A549 (cell line): Measurements from ENCODE around the gene ZNF765.

Experiments used
- CEBPB ChIP-seq, 2 experiments: fragments of >200 bp in 1 of 2; sonication (Bioruptor Twin) in 1 of 2; formaldehyde crosslinking in 1 of 2; IDR thresholded peaks; 2 replicates each; pipeline ENCODE4 v1.6.1; 2012 to 2016
- CTCF ChIP-seq: fragments of >200 bp; sonication (Bioruptor Twin); formaldehyde crosslinking; IDR thresholded peaks from 3 replicates; pipeline ENCODE4 v1.5.1; 2016
- ELK1 ChIP-seq: fragments of 150-350 bp; IDR thresholded peaks from 2 replicates; pipeline ENCODE4 v1.6.1; 2014; ENCODE audit warnings: low read depth, mild to moderate bottlenecking, low read length
- EP300 ChIP-seq, 2 experiments: fragments of >200 bp; sonication (Bioruptor Twin); formaldehyde crosslinking; IDR thresholded peaks; 2 replicates in 1 of 2; 3 replicates in 1 of 2; pipeline ENCODE4 v1.6.1; 2016 to 2017
- HDAC2 ChIP-seq: fragments of 200-600 bp; sonication (generic); IDR thresholded peaks from 2 replicates; pipeline ENCODE4 v1.6.1; 2016
- NR3C1 ChIP-seq: fragments of >200 bp; sonication (Bioruptor Twin); formaldehyde crosslinking; IDR thresholded peaks from 3 replicates; pipeline ENCODE4 v1.6.1; 2017
- POLR2A ChIP-seq: IDR thresholded peaks from 2 replicates; pipeline ENCODE4 v1.6.1; 2012; ENCODE audit warnings: mild to moderate bottlenecking, low read length
- SREBF2 ChIP-seq: fragments of 450-650 bp; IDR thresholded peaks from 2 replicates; pipeline ENCODE4 v1.6.1; 2014; ENCODE audit warnings: mild to moderate bottlenecking, moderate library complexity

GRCh38 chr19:53396525-53396868, 1.5 kb downstream of the ZNF765 start:
- TF ChIP-seq CTCF: no peak
- TF ChIP-seq SREBF2: no peak
- TF ChIP-seq POLR2A: no peak
- no peak for TF ChIP-seq EP300 (IDR thresholded peaks at IDR 0.05)
- no peak for TF ChIP-seq CEBPB (IDR thresholded peaks at IDR 0.05)
- TF ChIP-seq HDAC2: no peak
- no peak for TF ChIP-seq ELK1
- TF ChIP-seq NR3C1: no peak
